Neuron (in vitro differentiated cells): ENCODE data around the gene TROAP.
"Not testable (repeated sequence)": the region's sequence is repeated elsewhere in the genome, so short reads cannot be mapped to it uniquely, and the experiment has no call there.

Experiments
- H2AFZ ChIP-seq: one replicate; pipeline ENCODE4 v1.6.1; 2013; ENCODE audit warnings: low read depth, mild to moderate bottlenecking, inconsistent platforms, low read length, moderate library complexity
- H3K27me3 ChIP-seq: one replicate; pipeline ENCODE4 v1.6.1; 2013; ENCODE audit warnings: low read length; ENCODE audit not compliant: insufficient read depth
- H3K36me3 ChIP-seq: one replicate; pipeline ENCODE4 v1.6.1; 2013; ENCODE audit warnings: low read length; ENCODE audit not compliant: insufficient read depth
- H3K4me1 ChIP-seq: one replicate; pipeline ENCODE4 v1.6.1; 2013; ENCODE audit warnings: low read length; ENCODE audit not compliant: insufficient read depth
- H3K4me3 ChIP-seq: 2 replicates; pipeline ENCODE4 v1.5.1; 2013; ENCODE audit warnings: mild to moderate bottlenecking, low read length, moderate library complexity
- H3K9me3 ChIP-seq: one replicate; pipeline ENCODE4 v1.6.1; 2013; ENCODE audit warnings: low read length

The TROAP gene

DNA sequence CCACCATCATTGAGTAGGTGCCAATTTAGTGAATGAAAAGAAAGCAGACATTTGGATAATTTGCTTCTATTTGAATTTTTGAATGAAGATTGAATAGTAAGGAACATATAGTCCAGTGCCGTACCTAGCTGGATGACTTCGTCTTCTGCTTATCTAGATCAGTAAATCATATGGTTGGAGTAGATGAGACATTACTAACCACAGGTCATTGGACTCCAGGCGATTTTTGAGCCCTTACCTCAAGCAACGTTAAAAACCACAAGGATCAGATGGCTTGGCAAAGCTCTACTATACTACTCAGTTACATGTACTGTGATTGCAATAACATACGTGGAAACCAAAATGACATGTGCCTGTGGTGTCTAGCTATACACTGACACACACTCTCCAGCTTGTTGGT, 42.5 kb downstream of the TROAP start:
- Histone ChIP-seq H2AFZ (no peak overlapping the region), H3K36me3 (no peaks in the 10 kb centered on the region), H3K4me3 (peak overlapping the region; percentile 70), H3K27me3 (no peaks in the 10 kb centered on the region), H3K9me3 (no peaks in the 10 kb centered on the region), H3K4me1 (peaks cover 7% of the 10 kb centered on the region)

DNA sequence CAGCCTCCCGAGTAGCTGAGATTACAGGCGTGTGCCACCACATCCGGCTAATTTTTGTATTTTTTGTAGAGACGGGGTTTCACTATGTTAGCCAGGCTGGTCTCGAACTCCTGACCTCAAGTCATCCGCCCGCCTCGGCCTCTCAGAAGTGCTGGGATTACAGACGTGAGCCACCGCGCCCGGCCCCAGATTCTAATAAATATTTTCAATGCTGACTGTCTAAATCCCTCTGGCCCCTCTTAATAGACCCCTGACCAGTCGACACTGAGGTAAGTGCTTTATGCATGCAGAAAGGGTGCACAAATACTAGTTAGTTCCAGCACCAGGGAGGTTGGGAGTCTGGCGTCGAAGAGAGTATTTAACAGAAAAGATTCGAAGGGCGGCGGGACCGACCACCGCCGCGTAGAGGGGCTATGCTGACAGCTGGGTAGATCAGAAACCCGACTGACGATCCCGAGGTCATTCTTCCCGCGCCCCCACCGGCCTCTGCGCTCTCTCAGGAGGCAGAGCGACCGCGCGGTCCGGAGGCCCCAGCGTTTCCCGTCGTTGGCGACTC, 43.1 kb downstream of the TROAP start:
- no peaks in the 10 kb centered on the region for H3K9me3 ChIP-seq
- peaks cover 2% of the 10 kb centered on the region for H3K36me3 ChIP-seq
- H3K27me3 ChIP-seq, result no peaks in the 10 kb centered on the region
- peak overlapping the region; percentile 70 for H3K4me3 ChIP-seq
- H2AFZ ChIP-seq, result peak overlapping the region; percentile 96
- peaks cover 7% of the 10 kb centered on the region for H3K4me1 ChIP-seq

DNA sequence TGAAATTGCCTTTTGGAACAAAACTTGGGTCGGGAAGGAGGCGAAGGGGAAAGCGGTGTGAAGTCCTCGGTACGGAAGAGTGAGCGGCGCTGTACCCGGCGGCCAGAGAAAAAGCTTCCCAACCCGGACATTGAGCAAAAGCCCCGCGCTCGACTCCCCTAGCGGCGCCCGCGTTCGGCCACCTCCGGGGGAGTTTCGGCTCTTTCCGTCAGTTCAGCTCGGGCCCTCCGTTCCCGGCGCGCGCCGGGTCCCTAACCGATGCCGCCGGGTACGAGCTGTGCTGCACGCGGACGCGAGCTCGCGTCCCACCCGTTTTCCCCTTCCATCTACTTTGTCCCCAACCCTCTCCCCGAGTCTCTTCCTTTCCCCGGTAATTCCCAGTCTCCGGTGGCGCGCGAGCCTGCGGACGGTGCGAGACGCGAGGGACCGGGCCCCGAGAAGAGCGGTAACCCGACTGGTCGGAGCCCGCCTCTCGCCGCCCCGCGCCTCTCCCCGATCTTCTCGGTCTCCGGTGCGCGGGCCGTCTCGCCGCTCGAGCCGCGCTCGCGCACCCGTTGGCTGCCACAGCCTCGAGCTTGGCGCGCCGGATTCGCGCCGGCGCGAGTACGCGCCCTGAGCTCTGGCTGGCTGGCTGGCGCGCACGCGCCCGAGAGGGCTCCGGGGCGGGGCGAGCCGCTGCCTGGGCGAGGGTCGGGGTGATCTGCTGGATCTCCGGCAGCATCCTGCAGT, 43.8 kb downstream of the TROAP start:
- Histone ChIP-seq H3K4me1 (peaks cover 7% of the 10 kb centered on the region), H3K9me3 (no peaks in the 10 kb centered on the region), H3K36me3 (peaks cover 6% of the 10 kb centered on the region), H2AFZ (peak overlapping the region; percentile 96), H3K4me3 (peak overlapping the region; percentile 70), H3K27me3 (no peaks in the 10 kb centered on the region)

DNA sequence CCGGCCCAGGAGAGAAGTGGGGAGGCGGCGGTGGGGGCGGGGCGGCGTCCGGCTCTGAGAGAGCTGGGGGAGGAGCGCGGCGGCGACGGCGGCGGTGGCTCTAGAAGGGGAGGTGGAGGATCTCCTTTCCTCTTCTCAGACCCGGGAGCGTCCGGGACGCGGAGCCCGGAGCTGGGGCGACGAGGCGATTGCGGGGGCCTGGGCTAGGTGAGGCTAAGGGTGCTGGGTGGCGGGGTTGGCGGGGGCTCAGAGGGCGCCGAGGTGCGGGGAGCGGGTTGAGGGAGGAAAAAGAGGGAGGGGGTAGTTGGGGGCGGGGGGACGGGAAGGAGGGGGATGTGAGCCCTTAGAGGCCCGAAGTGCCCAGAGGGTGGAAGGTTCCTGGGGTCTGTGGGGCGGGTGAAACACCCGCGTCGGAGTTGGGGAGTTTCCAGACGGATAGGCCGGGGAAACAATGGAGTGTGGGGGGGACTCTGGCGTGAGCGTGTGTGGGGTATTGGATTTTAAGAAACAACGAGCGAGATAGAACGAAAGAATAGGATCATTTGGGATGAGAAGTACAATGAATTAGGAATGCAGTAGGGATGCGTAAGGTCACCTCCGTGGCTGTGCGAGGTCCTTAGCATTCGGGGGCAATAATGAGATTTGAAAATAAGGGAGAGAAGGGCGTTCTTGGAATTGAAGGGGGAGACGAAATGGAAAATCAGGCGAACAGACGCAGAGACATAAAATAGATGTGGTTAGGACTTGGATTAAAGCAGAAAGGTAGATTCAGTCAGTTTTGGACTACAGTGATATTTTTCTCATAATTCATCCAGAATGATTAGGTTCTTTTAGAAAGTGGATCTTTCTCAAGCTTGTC, 44.6 kb downstream of the TROAP start, which contains the start of gene SPATS2:
Gene SPATS2 (plus strand): TSS at position 82 of the 859 bp plus-strand sequence. CDS start 93,551 bp downstream, outside the sequence.
- Histone ChIP-seq H3K36me3 (peaks cover 6% of the 10 kb centered on the region), H3K4me1 (peaks cover 7% of the 10 kb centered on the region), H3K4me3 (peak within 1 kb of the TSS; percentile 70), H2AFZ (peak within 1 kb of the TSS; percentile 96), H3K9me3 (no peaks in the 10 kb centered on the region), H3K27me3 (no peaks in the 10 kb centered on the region)

DNA sequence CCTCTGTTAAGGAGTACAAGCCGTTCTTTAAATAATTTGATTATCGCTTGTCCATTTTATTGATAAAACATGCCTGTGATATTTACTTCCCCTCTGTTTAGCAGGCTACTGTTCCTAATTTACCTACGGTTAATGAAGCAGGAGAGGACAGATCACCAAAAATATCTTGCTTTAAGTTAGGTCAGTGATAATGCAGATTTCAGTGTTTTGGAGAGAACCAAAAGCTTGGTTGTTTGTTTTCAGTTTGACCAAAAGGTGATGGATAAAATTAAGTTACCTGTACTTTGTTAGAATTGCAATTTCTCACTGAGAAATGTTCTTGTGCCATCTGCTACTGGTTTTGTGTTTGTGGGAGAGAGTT, 45.2 kb downstream of the TROAP start:
- Histone ChIP-seq H3K27me3 (no peaks in the 10 kb centered on the region), H3K4me3 (peak overlapping the region; percentile 70), H3K4me1 (peaks cover 7% of the 10 kb centered on the region), H3K9me3 (no peaks in the 10 kb centered on the region), H3K36me3 (peaks cover 6% of the 10 kb centered on the region), H2AFZ (peak overlapping the region; percentile 21)

DNA sequence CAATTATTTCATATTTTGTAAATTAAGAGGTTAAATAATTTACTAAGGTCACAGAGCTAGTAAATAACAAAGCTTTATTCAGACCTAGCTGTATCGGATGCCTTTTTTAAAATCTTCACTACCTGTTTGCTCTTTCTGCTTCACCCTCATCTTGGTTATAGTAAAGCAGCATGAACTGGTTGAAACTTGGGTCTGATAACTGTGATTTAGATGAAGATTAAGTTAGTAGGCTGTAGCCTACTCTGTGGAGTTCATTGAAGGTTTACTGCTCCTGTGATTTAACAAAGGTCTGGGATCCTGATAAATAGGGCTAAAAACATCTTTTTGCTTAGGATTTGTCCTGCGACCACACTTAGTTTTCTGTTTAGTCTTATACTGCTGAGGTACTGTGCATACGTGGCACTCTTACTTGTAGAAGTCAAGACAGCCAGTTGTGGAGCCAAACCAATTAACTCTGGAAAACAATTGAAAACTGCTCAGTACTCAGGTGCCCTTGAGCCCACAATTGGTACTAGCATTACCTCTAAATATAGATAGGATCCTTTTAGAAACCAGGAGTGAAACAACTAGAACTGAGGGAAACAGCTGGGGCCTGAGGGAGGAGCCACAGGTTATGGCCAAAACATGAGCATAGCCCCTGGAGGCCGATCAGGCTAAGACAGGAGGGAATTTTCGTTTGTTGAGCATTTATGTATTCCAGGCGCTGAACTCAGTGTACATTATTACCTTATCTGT, 46.5 kb downstream of the TROAP start:
- peaks cover 7% of the 10 kb centered on the region for H3K4me1 ChIP-seq
- H3K9me3 ChIP-seq, result peaks cover 3% of the 10 kb centered on the region
- no peak overlapping the region for H3K4me3 ChIP-seq

DNA sequence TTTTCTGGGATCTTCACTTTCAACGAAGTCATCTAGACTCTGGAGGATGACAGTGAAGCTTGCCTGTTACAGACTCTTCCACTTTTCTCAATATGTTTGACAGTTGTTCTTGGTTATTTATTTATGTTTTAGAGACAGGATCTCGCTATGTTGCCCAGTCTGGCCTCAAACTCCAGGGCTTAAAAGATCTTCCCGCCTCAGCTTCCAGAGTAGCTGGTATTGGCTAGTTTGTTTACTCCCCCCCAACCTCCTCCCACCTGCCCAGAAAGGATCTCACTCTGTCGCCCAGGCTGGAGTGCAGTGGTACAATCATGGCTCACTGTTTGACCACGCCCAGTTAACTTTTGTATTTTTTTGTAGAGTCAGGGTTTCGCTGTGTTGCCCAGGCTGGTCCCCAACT, 47.5 kb downstream of the TROAP start:
- Histone ChIP-seq H3K36me3 (peaks cover 9% of the 10 kb centered on the region), H3K9me3 (peaks cover 3% of the 10 kb centered on the region), H3K4me3 (no peak overlapping the region), H3K27me3 (no peaks in the 10 kb centered on the region), H3K4me1 (peaks cover 7% of the 10 kb centered on the region), H2AFZ (no peak overlapping the region)

More for the DNA sequence above, 46.5 kb downstream of the TROAP start:
- Histone ChIP-seq H2AFZ (no peak overlapping the region), H3K36me3 (peaks cover 9% of the 10 kb centered on the region), H3K27me3 (no peaks in the 10 kb centered on the region)

DNA sequence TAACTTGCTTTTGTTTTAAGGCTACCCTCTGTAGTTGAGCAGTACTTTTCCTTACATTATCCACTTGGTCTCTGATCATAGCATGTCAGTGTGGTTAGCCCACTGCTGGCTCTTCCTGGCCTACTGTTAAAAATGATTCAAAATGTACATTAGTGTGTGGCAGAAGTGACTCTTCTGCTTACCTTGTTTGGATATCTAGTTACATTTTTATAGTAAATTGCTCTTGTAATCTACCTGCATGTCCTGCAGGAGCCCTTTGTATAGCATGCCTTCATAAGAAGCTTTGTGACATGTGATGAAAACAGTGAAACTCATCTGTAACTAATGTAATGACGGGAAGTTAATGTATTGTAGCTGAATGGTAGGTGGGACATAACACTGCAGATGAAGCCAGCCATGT, 52.4 kb downstream of the TROAP start:
- no peaks in the 10 kb centered on the region for H3K27me3 ChIP-seq
- H3K4me1 ChIP-seq, result no peaks in the 10 kb centered on the region
- H3K36me3 ChIP-seq, result peaks cover 9% of the 10 kb centered on the region
- no peak overlapping the region for H2AFZ ChIP-seq
- no peak overlapping the region for H3K4me3 ChIP-seq
- peaks cover 3% of the 10 kb centered on the region for H3K9me3 ChIP-seq

DNA sequence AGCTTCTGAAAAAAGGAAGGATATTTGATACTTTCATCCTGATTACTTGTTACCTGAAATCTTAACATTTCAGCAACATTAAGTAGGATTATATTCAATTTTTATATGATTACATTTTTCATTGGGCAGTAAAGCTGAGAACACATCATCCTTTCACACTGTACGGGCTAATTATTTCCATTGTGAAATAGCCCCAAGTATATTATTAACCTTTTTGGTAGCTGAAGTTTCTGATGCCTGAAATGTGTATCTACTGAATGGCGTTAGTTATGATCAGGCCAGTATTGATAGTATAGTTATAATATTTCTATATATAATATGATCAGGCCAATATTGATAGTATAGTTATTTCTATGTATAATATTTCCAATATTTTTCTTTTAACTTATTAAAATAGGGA, 54.3 kb downstream of the TROAP start:
- no peak overlapping the region for H3K4me3 ChIP-seq
- H3K36me3 ChIP-seq, result peaks cover 2% of the 10 kb centered on the region
- H2AFZ ChIP-seq, result no peak overlapping the region
- peaks cover 3% of the 10 kb centered on the region for H3K9me3 ChIP-seq
- no peaks in the 10 kb centered on the region for H3K4me1 ChIP-seq
- no peaks in the 10 kb centered on the region for H3K27me3 ChIP-seq

DNA sequence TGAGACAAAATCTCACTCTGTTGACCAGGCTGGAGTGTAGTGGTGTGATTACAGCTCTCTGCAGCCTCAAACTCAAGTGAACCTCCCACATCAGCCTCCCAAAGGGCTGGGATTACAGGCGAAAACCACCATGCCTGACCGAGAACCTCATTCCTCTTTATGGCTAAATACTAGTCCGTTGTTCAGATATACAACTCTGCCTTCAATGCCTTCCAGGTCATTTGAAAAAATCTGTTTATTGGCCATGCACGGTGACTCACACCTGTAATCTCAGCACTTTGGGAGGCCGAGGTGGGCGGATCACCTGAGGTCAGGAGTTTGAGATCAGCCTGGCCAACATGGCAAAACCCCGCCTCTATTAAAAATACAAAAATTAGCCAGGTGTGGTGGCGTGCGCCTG, 57.1 kb downstream of the TROAP start:
- not testable (repeated sequence) for H3K4me1 ChIP-seq, H3K27me3 ChIP-seq, H3K9me3 ChIP-seq, H2AFZ ChIP-seq, H3K4me3 ChIP-seq, H3K36me3 ChIP-seq
